Body of pancreas (tissue), 4 donors: ENCODE data around the gene RSPRY1.

Experiments used
- CTCF ChIP-seq, 7 experiments: fragments of 450-650 bp in 4 of 7; fragments of 200-600 bp in 3 of 7; sonication (generic) in 3 of 7; IDR thresholded peaks; one replicate each; pipeline ENCODE4 v1.5.1; 2016 to 2019; ENCODE audit warnings: antibody characterized with exemption in 7 of 7
- POLR2A ChIP-seq, 3 donors: fragments of 450-650 bp; IDR thresholded peaks; one replicate each; pipeline ENCODE4 v1.6.1; 2016; ENCODE audit warnings: antibody characterized with exemption in 3 of 3, mild to moderate bottlenecking in 2 of 3

- TF ChIP-seq CTCF (IDR thresholded peaks at IDR 0.05) (no peak), POLR2A (IDR thresholded peaks at IDR 0.05) (no peak)
Measured at GRCh38 chr16:57143149-57143921, 42.8 kb upstream of the RSPRY1 start.
